Colonic mucosa (tissue), 4 donors: ENCODE data around the gene SERPINB3. TPM values are rescaled to one million over a fixed set of nuclear protein-coding genes. Genes with fewer than 3 reads are reported as not detected.
"Not testable (repeated sequence)": the region's sequence is repeated elsewhere in the genome, so short reads cannot be mapped to it uniquely, and the experiment has no call there.

Experiments used
- DNase-seq: peaks from one replicate; pipeline ENCODE4 v3.0.0-alpha.2; 2020
- H3K27ac ChIP-seq: fragments of 200-600 bp; one replicate; pipeline ENCODE4 v1.8.0; 2021
- H3K27me3 ChIP-seq: fragments of 200-600 bp; one replicate; pipeline ENCODE4 v1.8.0; 2021
- H3K36me3 ChIP-seq: fragments of 200-600 bp; one replicate; pipeline ENCODE4 v1.8.0; 2021
- H3K4me1 ChIP-seq: fragments of 200-600 bp; one replicate; pipeline ENCODE4 v1.8.0; 2021; ENCODE audit warnings: mild to moderate bottlenecking
- H3K4me3 ChIP-seq: fragments of 200-600 bp; one replicate; pipeline ENCODE4 v1.8.0; 2021
- H3K9ac ChIP-seq, 2 donors: one replicate each; pipeline ENCODE4 v1.7.0; 2013; ENCODE audit warnings: control low read depth in 2 of 2, low read depth in 2 of 2, low read length in 2 of 2
- H3K9me3 ChIP-seq: fragments of 200-600 bp; one replicate; pipeline ENCODE4 v1.8.0; 2021
- CTCF ChIP-seq: fragments of 200-600 bp; IDR thresholded peaks from one replicate; pipeline ENCODE4 v1.8.0; 2022; ENCODE audit warnings: antibody characterized with exemption, mild to moderate bottlenecking
- intact Hi-C: fragments of 100-400 bp; cut with DNase I; formaldehyde crosslinking; loops from one replicate; pipeline ENCODE4 v1.14.1; 2022
- total RNA-seq, 2 donors: library from RNA; stranded (reverse); fragmentation: NEBNext Ultra II Directional in 1 of 2; extraction: Animal tissue kit (Norgen Biotek cat#: 25700) in 1 of 2; gene quantifications; one replicate each; pipeline ENCODE4 v1.2.1, GENCODE V29; 2021
- donor health status: healthy.
- donor health status: DM: no; HTN: no; CAD: no.
- donor health status: DM: no; HTN: no; CAD: no.

SERPINB3 gene
- total RNA-seq, 2 donors from 2014 or later, result not detected

GRCh38 chr18:63641157-63641680 is 20.5 kb downstream of the SERPINB3 start:
- H3K9me3 ChIP-seq, H3K27me3 ChIP-seq, intact Hi-C loops, DNase-seq, H3K4me1 ChIP-seq, H3K27ac ChIP-seq, H3K9ac ChIP-seq, H3K36me3 ChIP-seq, H3K4me3 ChIP-seq: not testable (repeated sequence)

GRCh38 chr18:63637703-63638102 is 24.0 kb downstream of the SERPINB3 start:
- TF ChIP-seq CTCF, result no peak
- no peaks in the 10 kb centered on the region for H3K27me3 ChIP-seq
- no peak overlapping the region for H3K4me3 ChIP-seq
- H3K9me3 ChIP-seq, result no peaks in the 10 kb centered on the region
- no peak for DNase-seq
- H3K4me1 ChIP-seq, result no peaks in the 10 kb centered on the region
- H3K27ac ChIP-seq, result no peak overlapping the region
- H3K9ac ChIP-seq, result no peak overlapping the region
- intact Hi-C loops, result no loop called here
- H3K36me3 ChIP-seq, result no peaks in the 10 kb centered on the region

GRCh38 chr18:63627819-63628218 is 33.9 kb downstream of the SERPINB3 start:
- intact Hi-C loops, result no loop called here
- Histone ChIP-seq H3K9me3 (no peaks in the 10 kb centered on the region), H3K4me1 (no peaks in the 10 kb centered on the region), H3K27ac (no peak overlapping the region), H3K4me3 (no peak overlapping the region), H3K36me3 (no peaks in the 10 kb centered on the region), H3K9ac (no peak overlapping the region), H3K27me3 (no peaks in the 10 kb centered on the region)
- no peak for TF ChIP-seq CTCF
- no peak for DNase-seq

- Histone ChIP-seq H3K9me3 (no peaks in the 10 kb centered on the region), H3K36me3 (no peaks in the 10 kb centered on the region), H3K9ac (no peak overlapping the region), H3K27me3 (no peaks in the 10 kb centered on the region), H3K27ac (no peak overlapping the region), H3K4me3 (no peak overlapping the region), H3K4me1 (no peaks in the 10 kb centered on the region)
- intact Hi-C loops, result no loop called here
- DNase-seq, result no peak
- no peak for TF ChIP-seq CTCF
Observed at GRCh38 chr18:63626431-63626830, 35.3 kb downstream of the SERPINB3 start.

- no peak for DNase-seq
- intact Hi-C loops, result no loop called here
- TF ChIP-seq CTCF, result no peak
Observed at GRCh38 chr18:63624863-63625262, 36.8 kb downstream of the SERPINB3 start.

GRCh38 chr18:63619661-63620060 is 42.0 kb downstream of the SERPINB3 start:
- TF ChIP-seq CTCF, result no peak
- no peak overlapping the region for H3K9ac ChIP-seq
- H3K4me1 ChIP-seq, result no peaks in the 10 kb centered on the region
- no peak overlapping the region for H3K4me3 ChIP-seq
- no peaks in the 10 kb centered on the region for H3K27me3 ChIP-seq
- no peaks in the 10 kb centered on the region for H3K36me3 ChIP-seq
- DNase-seq, result no peak
- H3K27ac ChIP-seq, result no peak overlapping the region
- H3K9me3 ChIP-seq, result no peaks in the 10 kb centered on the region
- intact Hi-C loops, result no loop called here

More at GRCh38 chr18:63624863-63625262, 36.8 kb downstream of the SERPINB3 start:
- H3K9ac ChIP-seq, result no peak overlapping the region
- no peaks in the 10 kb centered on the region for H3K9me3 ChIP-seq
- no peaks in the 10 kb centered on the region for H3K36me3 ChIP-seq
- H3K27me3 ChIP-seq, result no peaks in the 10 kb centered on the region
- no peak overlapping the region for H3K27ac ChIP-seq
- H3K4me3 ChIP-seq, result no peak overlapping the region
- H3K4me1 ChIP-seq, result no peaks in the 10 kb centered on the region
